Panc1 (cell line): ENCODE measurements around the gene APP. TPM values are rescaled to one million over a fixed set of nuclear protein-coding genes. Genes with fewer than 3 reads are reported as not detected.

ENCODE experiments used
- ATAC-seq: fragments of 200-7000 bp; cut with Tn5 transposase; 2 replicates; pipeline ENCODE4 v1.9.1; 2020; ENCODE audit warnings: mild to moderate bottlenecking, moderate library complexity
- BruUV-seq: library from RNA; stranded (reverse); fragments of 400-500 nt; replicated peaks from 2 replicates; lab custom pipeline; 2021; lab: Mats Ljungman, UMichigan
- CTCF ChIA-PET: fragments of 300-600 bp; sonication (Branson Sonifier 250); formaldehyde crosslinking; loops from one replicate; lab custom pipeline; 2022; ENCODE audit warnings: antibody characterized with exemption; lab: Charles Lee
- POLR2A ChIA-PET: fragments of 300-600 bp; sonication (Branson Sonifier 250); formaldehyde crosslinking; loops from one replicate; lab custom pipeline; 2022; ENCODE audit warnings: antibody characterized with exemption; lab: Charles Lee
- DNase-seq: peaks from one replicate; pipeline ENCODE4 v3.0.0-alpha.2; 2010; ENCODE audit warnings: low read depth, low spot score
- H3K27ac ChIP-seq: 2 replicates; pipeline ENCODE4 v1.5.1; 2011; ENCODE audit warnings: mild to moderate bottlenecking, low read length, inconsistent platforms
- H3K27me3 ChIP-seq: fragments of 200-500 bp; sonication (Bioruptor generic); 2 replicates; pipeline ENCODE4 v1.6.0; 2014; ENCODE audit warnings: low read length, inconsistent platforms; ENCODE audit not compliant: control insufficient read depth, insufficient read depth
- H3K36me3 ChIP-seq: fragments of 200-500 bp; sonication (Bioruptor generic); 2 replicates; pipeline ENCODE4 v1.5.1; 2014; ENCODE audit warnings: inconsistent platforms, mild to moderate bottlenecking, low read length, moderate library complexity; ENCODE audit not compliant: control insufficient read depth, insufficient read depth
- H3K4me1 ChIP-seq: 2 replicates; pipeline ENCODE4 v1.5.1; 2011; ENCODE audit warnings: inconsistent platforms, mild to moderate bottlenecking, low read length, moderate library complexity; ENCODE audit not compliant: control insufficient read depth, insufficient read depth
- H3K4me3 ChIP-seq, 2 experiments: 2 replicates each; pipeline ENCODE4 v1.5.1; 2011 to 2012; ENCODE audit warnings: low read depth in 2 of 2, low read length in 2 of 2, mild to moderate bottlenecking in 2 of 2, inconsistent platforms in 1 of 2, moderate library complexity in 1 of 2
- H3K9me3 ChIP-seq: fragments of 200-500 bp; sonication (Bioruptor generic); 2 replicates; pipeline ENCODE4 v1.5.1; 2014; ENCODE audit warnings: low read depth, mild to moderate bottlenecking, inconsistent platforms, low read length, moderate library complexity; ENCODE audit not compliant: control insufficient read depth, insufficient read depth
- CTCF ChIP-seq: fragments of 450-650 bp; IDR thresholded peaks from 2 replicates; pipeline ENCODE4 v1.5.1; 2017; ENCODE audit warnings: mild to moderate bottlenecking
- POLR2AphosphoS5 ChIP-seq: IDR thresholded peaks from 2 replicates; pipeline ENCODE4 v1.6.1; 2012; ENCODE audit warnings: mild to moderate bottlenecking, low read depth, low read length, moderate library complexity
- REST ChIP-seq, 2 experiments: IDR thresholded peaks; 2 replicates each; pipeline ENCODE4 v1.6.1; 2011 to 2012; ENCODE audit warnings: low read depth in 2 of 2, control low read depth in 1 of 2, low read length in 1 of 2, mild to moderate bottlenecking in 1 of 2, moderate library complexity in 1 of 2; ENCODE audit not compliant: insufficient read depth in 1 of 2
- SIN3A ChIP-seq: IDR thresholded peaks from 2 replicates; pipeline ENCODE4 v1.6.1; 2012; ENCODE audit warnings: low read depth, mild to moderate bottlenecking, low read length, moderate library complexity, borderline replicate concordance; ENCODE audit not compliant: insufficient read depth
- TCF7L2 ChIP-seq: IDR thresholded peaks from 2 replicates; pipeline ENCODE4 v1.6.1; 2011; ENCODE audit warnings: mild to moderate bottlenecking, low read depth, low read length, inconsistent platforms
- in situ Hi-C: cut with HindIII; loops from 2 replicates; pipeline ENCODE4 v1.10.0; 2016; ENCODE audit warnings: low sequenced_read_pairs, low pct_unique_long_range_greater_than_20kb
- intact Hi-C: fragments of 100-400 bp; cut with micrococcal nuclease; formaldehyde crosslinking; loops from one replicate; pipeline ENCODE4 v1.10.0; 2022; ENCODE audit not compliant: unreplicated experiment
- total RNA-seq: library from RNA; stranded (reverse); gene quantifications from one replicate; pipeline ENCODE4 v1.2.1, GENCODE V29; 2021; ENCODE audit not compliant: unreplicated experiment

Gene APP
- total RNA-seq, 1 experiment from 2014 or later = 542 TPM

- Histone ChIP-seq H3K27me3 (no peaks in the 10 kb centered on the region), H3K36me3 (peaks cover 5% of the 10 kb centered on the region; the same call in 1 of the 2 replicates), H3K4me3 (no peak overlapping the region), H3K4me1 (no peaks in the 10 kb centered on the region; the same call in 1 of the 2 replicates), H3K27ac (no peak overlapping the region), H3K9me3 (no peaks in the 10 kb centered on the region)
- DNase-seq = no peak
- intact Hi-C loops (no loop called here), in situ Hi-C loops (no loop called here)
- ChIA-PET CTCF (no interaction called here), POLR2A (no interaction called here)
- ATAC-seq = no peak
- no peak for TF ChIP-seq REST (IDR thresholded peaks at IDR 0.05; ENCODE audit: insufficient read depth in 1 of 2, low read depth in 2 of 2, low read length in 1 of 2)
- TF ChIP-seq SIN3A = no peak
- no peak for TF ChIP-seq POLR2AphosphoS5
- TF ChIP-seq TCF7L2 = no peak
- no peak for TF ChIP-seq CTCF
- no TSS peak for BruUV-seq
Observed at GRCh38 chr21:26042181-26042876, 128.2 kb downstream of the APP start.

- peaks cover 5% of the 10 kb centered on the region; the same call in 1 of the 2 replicates for H3K36me3 ChIP-seq
- CTCF ChIA-PET = no interaction called here
- no peak for TF ChIP-seq CTCF
- no peak for TF ChIP-seq REST (IDR thresholded peaks at IDR 0.05; ENCODE audit: insufficient read depth in 1 of 2, low read depth in 2 of 2, low read length in 1 of 2)
- TF ChIP-seq TCF7L2 = no peak
- TF ChIP-seq POLR2AphosphoS5 = no peak
- no peak for TF ChIP-seq SIN3A
- POLR2A ChIA-PET = no interaction called here
- H3K27ac ChIP-seq = no peak overlapping the region
- no peaks in the 10 kb centered on the region; the same call in 1 of the 2 replicates for H3K4me1 ChIP-seq
- in situ Hi-C loops = no loop called here
- no TSS peak for BruUV-seq
- ATAC-seq (no peak), DNase-seq (no peak)
- no peaks in the 10 kb centered on the region for H3K9me3 ChIP-seq
- intact Hi-C loops = no loop called here
- H3K4me3 ChIP-seq = no peak overlapping the region
- H3K27me3 ChIP-seq = no peaks in the 10 kb centered on the region
Observed at GRCh38 chr21:26041431-26042180, 129.0 kb downstream of the APP start.
